HCT116 (cell line): ENCODE measurements around the gene PTPRS. TPM values are rescaled to one million over a fixed set of nuclear protein-coding genes. Genes with fewer than 3 reads are reported as not detected.

Experiments
- ATAC-seq: fragments of 200-7000 bp; cut with Tn5 transposase; 2 replicates; pipeline ENCODE4 v1.9.1; 2020; ENCODE audit warnings: mild to moderate bottlenecking, moderate library complexity
- Bru-seq: library from RNA; stranded (reverse); fragments of 400-500 nt; gene quantifications from one replicate; lab custom pipeline; 2021; lab: Mats Ljungman, UMichigan
- BruChase-seq, 2 experiments: library from RNA; stranded (reverse); fragments of 400-500 nt; gene quantifications; one replicate each; lab custom pipeline; 2021; lab: Mats Ljungman, UMichigan
- BruUV-seq: library from RNA; stranded (reverse); fragments of 400-500 nt; replicated peaks from 2 replicates; lab custom pipeline; 2021; lab: Mats Ljungman, UMichigan
- CTCF ChIA-PET: fragments of 300-600 bp; sonication (Branson Sonifier 250); formaldehyde crosslinking; loops from one replicate; lab custom pipeline; 2021; ENCODE audit warnings: antibody characterized with exemption; lab: Charles Lee
- POLR2A ChIA-PET: fragments of 300-600, 350-600 bp; sonication (Branson Sonifier 250); formaldehyde crosslinking; loops from one replicate; lab custom pipeline; 2021; ENCODE audit warnings: antibody characterized with exemption; lab: Charles Lee
- RAD21 ChIA-PET, 2 experiments: fragments of 300-600 bp; sonication (Branson Sonifier 250); formaldehyde crosslinking; loops; one replicate each; lab custom pipeline; 2023; ENCODE audit warnings: low total read pairs in 2 of 2; ENCODE audit not compliant: uncharacterized antibody in 2 of 2, unreplicated experiment in 2 of 2, low non-redundant PET in 1 of 2; lab: Charles Lee
- DNase-seq: peaks from one replicate; pipeline ENCODE4 v3.0.0-alpha.2; 2010; ENCODE audit warnings: low read depth, low spot score
- H2AFZ ChIP-seq: fragments of 200-600 bp; shearing (Covaris generic), sonication (generic); 2 replicates; pipeline ENCODE4 v1.6.1; 2017; ENCODE audit warnings: low read depth, mixed run types, mixed read lengths, antibody characterized with exemption, low read length; ENCODE audit not compliant: poor library complexity, severe bottlenecking
- H3K27ac ChIP-seq: 2 replicates; pipeline ENCODE4 v1.5.1; 2012; ENCODE audit warnings: low read depth, low read length
- H3K27me3 ChIP-seq: fragments of 200-600 bp; sonication (generic); 2 replicates; pipeline ENCODE4 v1.6.1; 2016; ENCODE audit warnings: mixed run types, low read length, mixed read lengths; ENCODE audit not compliant: insufficient read depth
- H3K36me3 ChIP-seq, 2 experiments: fragments of 200-500 bp in 1 of 2; fragments of 200-600 bp in 1 of 2; sonication (Bioruptor generic) in 1 of 2; sonication (generic) in 1 of 2; 2 replicates each; pipeline versions ENCODE4 v1.5.1 to v1.6.1; 2014 to 2016; ENCODE audit warnings: low read length in 2 of 2, inconsistent platforms in 1 of 2, mixed read lengths in 1 of 2, mixed run types in 1 of 2; ENCODE audit not compliant: insufficient read depth in 2 of 2, control insufficient read depth in 1 of 2
- H3K4me1 ChIP-seq, 2 experiments: fragments of 200-600 bp in 1 of 2; sonication (generic) in 1 of 2; 2 replicates each; pipeline versions ENCODE4 v1.5.1 to v1.6.1; 2012 to 2017; ENCODE audit warnings: low read length in 2 of 2, inconsistent platforms in 1 of 2, mild to moderate bottlenecking in 1 of 2, mixed read lengths in 1 of 2, mixed run types in 1 of 2, moderate library complexity in 1 of 2; ENCODE audit not compliant: insufficient read depth in 2 of 2, control insufficient read depth in 1 of 2
- H3K4me2 ChIP-seq: fragments of 200-600 bp; sonication (generic); 2 replicates; pipeline ENCODE4 v1.6.1; 2017; ENCODE audit warnings: mixed run types, low read length, mixed read lengths
- H3K4me3 ChIP-seq, 2 experiments: fragments of 200-600 bp in 1 of 2; sonication (generic) in 1 of 2; replicated peaks in 1 of 2; 2 replicates each; pipeline ENCODE4 v1.5.1; 2011 to 2016; ENCODE audit warnings: low read length in 2 of 2, control low read depth in 1 of 2, low read depth in 1 of 2, mild to moderate bottlenecking in 1 of 2, mixed read lengths in 1 of 2, mixed run types in 1 of 2
- H3K79me2 ChIP-seq: fragments of 200-600 bp; sonication (generic); 2 replicates; pipeline ENCODE4 v1.6.1; 2017; ENCODE audit warnings: mild to moderate bottlenecking, mixed run types, low read length, moderate library complexity, mixed read lengths; ENCODE audit not compliant: insufficient read depth
- H3K9ac ChIP-seq: fragments of 200-600 bp; sonication (generic); 2 replicates; pipeline ENCODE4 v1.6.1; 2016; ENCODE audit warnings: low read length, mixed read lengths
- H3K9me2 ChIP-seq: fragments of 200-600 bp; sonication (generic), shearing (Covaris generic); 2 replicates; pipeline ENCODE4 v1.6.1; 2017; ENCODE audit warnings: mixed run types, mild to moderate bottlenecking, moderate library complexity; ENCODE audit not compliant: insufficient read depth
- H3K9me3 ChIP-seq, 2 experiments: fragments of 200-500 bp in 1 of 2; fragments of 200-600 bp in 1 of 2; sonication (Bioruptor generic) in 1 of 2; sonication (generic) in 1 of 2; 2 replicates each; pipeline ENCODE4 v1.6.1; 2014 to 2017; ENCODE audit warnings: low read length in 2 of 2, mixed read lengths in 2 of 2, inconsistent platforms in 1 of 2, low read depth in 1 of 2, mild to moderate bottlenecking in 1 of 2, mixed run types in 1 of 2, moderate library complexity in 1 of 2; ENCODE audit not compliant: control insufficient read depth in 1 of 2, insufficient read depth in 1 of 2
- H4K20me1 ChIP-seq: fragments of 200-600 bp; sonication (generic), shearing (Covaris generic); 2 replicates; pipeline ENCODE4 v1.6.1; 2017; ENCODE audit warnings: mixed run types, mild to moderate bottlenecking, moderate library complexity; ENCODE audit not compliant: insufficient read depth
- CBX3 ChIP-seq: IDR thresholded peaks from 2 replicates; pipeline ENCODE4 v1.6.1; 2012; ENCODE audit warnings: low read depth
- EGR1 ChIP-seq: IDR thresholded peaks from 2 replicates; pipeline ENCODE4 v1.6.1; 2012; ENCODE audit warnings: low read depth
- ELF1 ChIP-seq: IDR thresholded peaks from 2 replicates; pipeline ENCODE4 v1.6.1; 2012; ENCODE audit warnings: low read depth, borderline replicate concordance
- EZH2 ChIP-seq: fragments of 200-600 bp; sonication (generic); IDR thresholded peaks from 2 replicates; pipeline ENCODE4 v1.6.1; 2017; ENCODE audit warnings: antibody characterized with exemption, mixed run types
- FOSL1 ChIP-seq: IDR thresholded peaks from 2 replicates; pipeline ENCODE4 v1.6.1; 2012; ENCODE audit warnings: low read depth
- POLR2A ChIP-seq: IDR thresholded peaks from 2 replicates; pipeline ENCODE4 v1.7.0; 2011; ENCODE audit warnings: borderline replicate concordance; ENCODE audit not compliant: insufficient read depth, insufficient read length; ENCODE audit errors: extremely low read depth
- POLR2AphosphoS5 ChIP-seq: IDR thresholded peaks from 2 replicates; pipeline ENCODE4 v1.6.1; 2011; ENCODE audit warnings: mild to moderate bottlenecking, low read depth, low read length, moderate library complexity
- RAD21 ChIP-seq: IDR thresholded peaks from 2 replicates; pipeline ENCODE4 v1.6.1; 2012; ENCODE audit warnings: low read depth, mild to moderate bottlenecking
- SIN3A ChIP-seq: IDR thresholded peaks from 2 replicates; pipeline ENCODE4 v1.6.1; 2012; ENCODE audit warnings: low read depth
- SRF ChIP-seq: IDR thresholded peaks from 2 replicates; pipeline ENCODE4 v1.6.1; 2012; ENCODE audit warnings: low read depth
- TCF7L2 ChIP-seq: IDR thresholded peaks from 2 replicates; pipeline ENCODE4 v1.7.0; 2011; ENCODE audit warnings: borderline replicate concordance, inconsistent platforms; ENCODE audit not compliant: insufficient read depth, insufficient read length; ENCODE audit errors: extremely low read depth
- ZNF274 ChIP-seq: fragments of 200-500 bp; sonication (Bioruptor generic); IDR thresholded peaks from 2 replicates; pipeline ENCODE4 v1.6.1; 2014; ENCODE audit warnings: mild to moderate bottlenecking, low read depth, low read length, inconsistent platforms
- intact Hi-C: fragments of 100-400 bp; cut with micrococcal nuclease; formaldehyde crosslinking; loops from 2 replicates; pipeline ENCODE4 v1.10.0; 2022
- long read RNA-seq: library from polyadenylated mRNA; unstranded; transcript quantifications from one replicate; pipeline ENCODE4 v2.0.0, GENCODE V29; 2021; ENCODE audit not compliant: unreplicated experiment
- polyA plus RNA-seq: library from polyadenylated mRNA; unstranded; fragments of >200 nt; gene quantifications from 2 replicates; pipeline ENCODE4 v1.2.1, GENCODE V29; 2012; ENCODE audit warnings: missing spikeins
- total RNA-seq: library from RNA; stranded (reverse); gene quantifications from one replicate; pipeline ENCODE4 v1.2.1, GENCODE V29; 2021; ENCODE audit not compliant: unreplicated experiment
- TF ChIP-seq, protein P1 (sequence below): IDR thresholded peaks from 2 replicates; pipeline ENCODE4 v1.6.1; 2012; ENCODE audit warnings: low read depth
- TF ChIP-seq, protein P2 (sequence below): IDR thresholded peaks from 2 replicates; pipeline ENCODE4 v1.6.1; 2012
- TF ChIP-seq, protein P3 (sequence below): IDR thresholded peaks from 2 replicates; pipeline ENCODE4 v1.6.1; 2012

The PTPRS gene
- total RNA-seq (123 TPM), Bru-seq, nascent RNA (percentile 66 among the genes with signal in this experiment), BruChase-seq, experiment 1, labeled RNA remaining after a 6-hour chase (percentile 79 among the genes with signal in this experiment), BruChase-seq, experiment 2, labeled RNA remaining after a 2-hour chase (percentile 75 among the genes with signal in this experiment)
- 54.1 and 59.0 TPM in 2 replicates for polyA plus RNA-seq
- long read RNA-seq, partial matches to known transcripts: 115 of 129 reads
- long read RNA-seq, other reads (novel, unspliced or antisense): 13 of 129 reads

DNA sequence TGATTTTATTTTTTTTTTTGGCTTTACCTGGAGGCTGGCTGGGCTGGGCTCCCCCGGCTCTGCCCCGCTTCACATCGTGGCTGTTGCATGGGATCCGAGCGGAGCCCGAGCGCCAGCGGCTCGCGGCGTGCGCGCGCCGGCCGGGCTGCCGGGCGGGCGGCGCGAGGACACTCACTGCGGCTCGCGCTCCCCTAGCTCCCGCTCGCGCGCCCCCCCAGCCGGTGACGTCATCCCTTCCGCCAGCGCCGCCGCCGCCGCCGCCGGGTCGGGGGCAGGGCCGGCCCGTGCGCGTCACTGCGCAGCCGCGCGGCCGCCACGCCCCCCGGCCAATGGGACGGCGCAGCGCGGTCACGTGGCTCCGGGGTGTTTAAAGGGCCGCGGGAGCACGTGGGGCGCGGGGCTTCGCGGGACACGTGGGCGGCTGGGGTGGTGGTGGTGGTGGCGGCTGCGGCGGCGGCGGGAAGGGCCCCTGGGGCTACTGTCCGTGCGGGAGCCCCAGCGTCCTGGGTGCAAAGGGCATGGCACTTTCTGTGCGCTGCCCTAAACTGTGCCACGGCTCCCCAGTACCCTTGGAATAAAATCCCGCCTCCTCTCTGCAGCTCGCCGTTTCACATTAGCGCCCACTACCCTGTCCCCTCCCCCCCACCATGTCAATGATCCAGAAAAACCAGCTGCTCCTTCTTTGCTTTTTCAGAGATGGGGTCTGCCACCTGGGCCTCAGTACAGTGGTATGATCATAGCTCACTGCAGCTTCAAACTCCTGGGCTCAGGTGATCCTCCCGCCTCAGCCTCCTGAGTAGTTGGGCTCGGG, at the start of gene PTPRS:
Gene PTPRS, minus strand, starts transcription at position 176 of the 811 bp plus-strand sequence. CDS start 54,672 bp downstream, outside the sequence.
- Histone ChIP-seq H3K9me2 (no peaks in the 10 kb centered on the region), H3K4me3 (peak within 1 kb of the TSS; percentile 51 to 62), H3K9ac (peak within 1 kb of the TSS; percentile 71), H3K27ac (peak within 1 kb of the TSS; percentile 69), H3K9me3 (no peaks in the 10 kb centered on the region), H3K27me3 (peaks cover 3% of the 10 kb centered on the region; the same call in 1 of the 2 replicates), H4K20me1 (no peaks in the 10 kb centered on the region), H3K4me2 (peak within 1 kb of the TSS; percentile 72), H3K36me3 (no peaks in the 10 kb centered on the region), H2AFZ (no peak within 1 kb of the TSS), H3K79me2 (peaks cover 14% of the 10 kb centered on the region; the same call in 1 of the 2 replicates), H3K4me1 (peaks cover 3 to 16% of the 10 kb centered on the region in 2 experiments)
- POLR2A ChIA-PET: no interaction called here
- DNase-seq: peak; percentile 32
- TF ChIP-seq, protein P1, sequence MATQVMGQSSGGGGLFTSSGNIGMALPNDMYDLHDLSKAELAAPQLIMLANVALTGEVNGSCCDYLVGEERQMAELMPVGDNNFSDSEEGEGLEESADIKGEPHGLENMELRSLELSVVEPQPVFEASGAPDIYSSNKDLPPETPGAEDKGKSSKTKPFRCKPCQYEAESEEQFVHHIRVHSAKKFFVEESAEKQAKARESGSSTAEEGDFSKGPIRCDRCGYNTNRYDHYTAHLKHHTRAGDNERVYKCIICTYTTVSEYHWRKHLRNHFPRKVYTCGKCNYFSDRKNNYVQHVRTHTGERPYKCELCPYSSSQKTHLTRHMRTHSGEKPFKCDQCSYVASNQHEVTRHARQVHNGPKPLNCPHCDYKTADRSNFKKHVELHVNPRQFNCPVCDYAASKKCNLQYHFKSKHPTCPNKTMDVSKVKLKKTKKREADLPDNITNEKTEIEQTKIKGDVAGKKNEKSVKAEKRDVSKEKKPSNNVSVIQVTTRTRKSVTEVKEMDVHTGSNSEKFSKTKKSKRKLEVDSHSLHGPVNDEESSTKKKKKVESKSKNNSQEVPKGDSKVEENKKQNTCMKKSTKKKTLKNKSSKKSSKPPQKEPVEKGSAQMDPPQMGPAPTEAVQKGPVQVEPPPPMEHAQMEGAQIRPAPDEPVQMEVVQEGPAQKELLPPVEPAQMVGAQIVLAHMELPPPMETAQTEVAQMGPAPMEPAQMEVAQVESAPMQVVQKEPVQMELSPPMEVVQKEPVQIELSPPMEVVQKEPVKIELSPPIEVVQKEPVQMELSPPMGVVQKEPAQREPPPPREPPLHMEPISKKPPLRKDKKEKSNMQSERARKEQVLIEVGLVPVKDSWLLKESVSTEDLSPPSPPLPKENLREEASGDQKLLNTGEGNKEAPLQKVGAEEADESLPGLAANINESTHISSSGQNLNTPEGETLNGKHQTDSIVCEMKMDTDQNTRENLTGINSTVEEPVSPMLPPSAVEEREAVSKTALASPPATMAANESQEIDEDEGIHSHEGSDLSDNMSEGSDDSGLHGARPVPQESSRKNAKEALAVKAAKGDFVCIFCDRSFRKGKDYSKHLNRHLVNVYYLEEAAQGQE: no peak
- peak; percentile 79 for TF ChIP-seq TCF7L2
- TF ChIP-seq, protein P2, sequence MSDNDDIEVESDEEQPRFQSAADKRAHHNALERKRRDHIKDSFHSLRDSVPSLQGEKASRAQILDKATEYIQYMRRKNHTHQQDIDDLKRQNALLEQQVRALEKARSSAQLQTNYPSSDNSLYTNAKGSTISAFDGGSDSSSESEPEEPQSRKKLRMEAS: peak; percentile 99
- no peak for TF ChIP-seq FOSL1
- TF ChIP-seq SRF: no peak
- no peak for TF ChIP-seq EGR1
- TF ChIP-seq POLR2AphosphoS5: no peak
- TF ChIP-seq ZNF274: no peak
- TF ChIP-seq, protein P3, sequence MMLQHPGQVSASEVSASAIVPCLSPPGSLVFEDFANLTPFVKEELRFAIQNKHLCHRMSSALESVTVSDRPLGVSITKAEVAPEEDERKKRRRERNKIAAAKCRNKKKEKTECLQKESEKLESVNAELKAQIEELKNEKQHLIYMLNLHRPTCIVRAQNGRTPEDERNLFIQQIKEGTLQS: no peak
- TF ChIP-seq RAD21: no peak
- TF ChIP-seq SIN3A: no peak
- no peak for TF ChIP-seq EZH2
- peak; percentile 95 for TF ChIP-seq CBX3
- TF ChIP-seq ELF1: no peak
- TF ChIP-seq POLR2A: no peak
- RAD21 ChIA-PET: interaction anchor here in 1 of 2 experiments (0.7 kb wide), 1 partner anchor 76 kb away, joined by 3 read pairs; no protein-coding TSS in a partner anchor
- CTCF ChIA-PET: interaction anchor here (0.7 kb wide), 1 partner anchor 549 kb away, joined by 3 read pairs; the partner anchor contains the start of gene FEM1A
- ATAC-seq: peak; percentile 78
- intact Hi-C loops: no loop called here
- BruUV-seq: no TSS peak
